ENCODE data around the gene GALP.

Gene GALP

DNA sequence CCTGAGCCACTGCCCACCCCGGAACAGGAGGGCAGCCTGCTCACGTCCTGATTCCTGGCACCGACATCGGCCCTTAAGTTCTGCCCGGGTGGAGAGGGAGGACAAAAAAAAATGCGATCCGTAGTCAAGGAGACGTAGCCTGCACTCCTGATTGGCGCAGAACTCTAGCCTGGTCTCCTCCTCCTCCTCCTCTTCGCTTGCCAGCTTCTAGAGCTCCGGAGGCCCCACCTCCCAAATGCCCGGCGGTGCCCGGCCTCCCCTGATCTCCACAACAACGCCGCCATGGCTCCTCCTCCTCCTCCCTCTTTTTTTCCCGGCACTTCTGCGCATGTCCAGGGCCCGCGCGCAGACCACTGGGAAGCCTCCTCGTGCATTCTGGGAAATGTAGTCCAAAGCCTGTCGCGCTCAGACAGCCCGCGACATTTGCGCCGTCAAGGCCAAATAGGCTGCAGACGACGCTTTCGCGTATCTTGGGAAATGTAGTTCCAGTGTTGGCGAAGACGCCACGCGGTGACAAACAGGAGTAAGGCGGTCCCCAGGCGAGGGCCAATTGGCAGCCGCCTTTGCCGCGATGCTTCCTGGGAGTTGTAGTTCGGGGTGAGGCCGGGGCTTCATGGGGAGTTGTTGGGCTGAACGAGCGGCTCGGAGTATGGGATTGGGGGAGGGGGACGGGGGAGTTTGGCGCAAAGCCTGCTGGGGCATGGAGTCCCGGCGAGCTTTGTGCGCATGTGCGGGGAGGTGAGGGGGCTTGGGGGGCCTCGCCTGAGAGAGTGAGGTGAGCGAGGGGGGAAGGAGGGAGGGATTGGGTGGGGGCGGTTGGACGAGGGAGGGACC is 35.0 kb upstream of the GALP start, which contains the start of gene ZNF444 (continued):
- TF ChIP-seq YY1 (tag by site-specific recombination; IDR thresholded peaks at IDR 0.05) (peak; percentile 61), ZNF121 (tag by site-specific recombination; IDR thresholded peaks at IDR 0.05) (no peak), ZNF658 (tag by site-specific recombination; IDR thresholded peaks at IDR 0.05) (no peak), KLF7 (tag by site-specific recombination; IDR thresholded peaks at IDR 0.05; ENCODE audit: borderline replicate concordance) (no peak; the same call in 1 of the 2 replicates), SCRT2 (tag by site-specific recombination; IDR thresholded peaks at IDR 0.05) (no peak), ZNF747 (tag by site-specific recombination; IDR thresholded peaks at IDR 0.05) (no peak), ZNF768 (tag by site-specific recombination; IDR thresholded peaks at IDR 0.05) (no peak), ZBTB8A (tag by site-specific recombination; IDR thresholded peaks at IDR 0.05) (peak; percentile 57), ZNF600 (tag by site-specific recombination; IDR thresholded peaks at IDR 0.05) (no peak)
- TF ChIP-seq, protein P1, sequence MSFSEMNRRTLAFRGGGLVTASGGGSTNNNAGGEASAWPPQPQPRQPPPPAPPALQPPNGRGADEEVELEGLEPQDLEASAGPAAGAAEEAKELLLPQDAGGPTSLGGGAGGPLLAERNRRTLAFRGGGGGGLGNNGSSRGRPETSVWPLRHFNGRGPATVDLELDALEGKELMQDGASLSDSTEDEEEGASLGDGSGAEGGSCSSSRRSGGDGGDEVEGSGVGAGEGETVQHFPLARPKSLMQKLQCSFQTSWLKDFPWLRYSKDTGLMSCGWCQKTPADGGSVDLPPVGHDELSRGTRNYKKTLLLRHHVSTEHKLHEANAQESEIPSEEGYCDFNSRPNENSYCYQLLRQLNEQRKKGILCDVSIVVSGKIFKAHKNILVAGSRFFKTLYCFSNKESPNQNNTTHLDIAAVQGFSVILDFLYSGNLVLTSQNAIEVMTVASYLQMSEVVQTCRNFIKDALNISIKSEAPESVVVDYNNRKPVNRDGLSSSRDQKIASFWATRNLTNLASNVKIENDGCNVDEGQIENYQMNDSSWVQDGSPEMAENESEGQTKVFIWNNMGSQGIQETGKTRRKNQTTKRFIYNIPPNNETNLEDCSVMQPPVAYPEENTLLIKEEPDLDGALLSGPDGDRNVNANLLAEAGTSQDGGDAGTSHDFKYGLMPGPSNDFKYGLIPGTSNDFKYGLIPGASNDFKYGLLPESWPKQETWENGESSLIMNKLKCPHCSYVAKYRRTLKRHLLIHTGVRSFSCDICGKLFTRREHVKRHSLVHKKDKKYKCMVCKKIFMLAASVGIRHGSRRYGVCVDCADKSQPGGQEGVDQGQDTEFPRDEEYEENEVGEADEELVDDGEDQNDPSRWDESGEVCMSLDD (tag by site-specific recombination; IDR thresholded peaks at IDR 0.05), result peak; percentile 72; the same call in 1 of the 2 replicates
- TF ChIP-seq, protein P2, sequence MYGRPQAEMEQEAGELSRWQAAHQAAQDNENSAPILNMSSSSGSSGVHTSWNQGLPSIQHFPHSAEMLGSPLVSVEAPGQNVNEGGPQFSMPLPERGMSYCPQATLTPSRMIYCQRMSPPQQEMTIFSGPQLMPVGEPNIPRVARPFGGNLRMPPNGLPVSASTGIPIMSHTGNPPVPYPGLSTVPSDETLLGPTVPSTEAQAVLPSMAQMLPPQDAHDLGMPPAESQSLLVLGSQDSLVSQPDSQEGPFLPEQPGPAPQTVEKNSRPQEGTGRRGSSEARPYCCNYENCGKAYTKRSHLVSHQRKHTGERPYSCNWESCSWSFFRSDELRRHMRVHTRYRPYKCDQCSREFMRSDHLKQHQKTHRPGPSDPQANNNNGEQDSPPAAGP (tag by site-specific recombination; IDR thresholded peaks at IDR 0.05), result no peak

DNA sequence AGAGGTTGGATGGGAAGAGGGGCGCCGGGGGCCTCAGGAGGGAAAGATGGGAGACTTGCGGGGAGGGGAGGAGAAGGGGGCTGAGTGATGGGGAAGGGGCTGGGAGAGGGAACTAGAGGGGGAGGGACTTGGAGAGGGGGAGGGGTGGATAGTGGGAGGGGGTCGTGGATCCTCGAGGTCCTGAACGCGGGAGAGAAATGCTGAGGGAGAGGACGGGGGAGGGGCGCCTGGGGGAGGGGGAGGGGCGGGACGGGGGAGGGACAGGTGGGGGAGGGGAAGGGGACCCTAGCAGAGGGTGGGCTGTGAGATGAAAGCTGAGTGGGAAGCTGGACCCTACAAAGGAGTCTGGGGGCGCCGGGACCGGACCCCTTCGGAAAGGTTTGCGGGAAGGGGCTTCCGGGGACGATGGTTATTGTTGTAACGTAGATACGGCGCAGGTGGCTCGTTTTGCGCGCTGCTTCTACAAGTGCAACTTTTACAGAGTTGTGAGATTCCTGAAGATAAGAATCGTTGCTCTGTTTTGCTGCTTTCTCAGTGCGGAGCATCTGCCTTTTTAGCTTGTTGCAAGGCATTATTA is 34.3 kb upstream of the GALP start:
- ChIA-PET POLR2A (interaction anchor here (0.6 to 1.9 kb wide), 8 partner anchors 19 to 519 kb away, joined by 3 to 26 read pairs (median 4); partner anchors contain the start of genes U2AF2 and ZNF787), CTCF (interaction anchor here (0.6 to 2.4 kb wide), 4 partner anchors 14 to 65 kb away, joined by 3 to 8 read pairs (median 5); no protein-coding TSS in a partner anchor)
- H3K9me3 ChIP-seq (ENCODE audit: control insufficient read depth, insufficient read depth, low read depth, low read length), result no peaks in the 10 kb centered on the region
- peak overlapping the region; percentile 81 for H3K4me3 ChIP-seq (ENCODE audit: low read depth, low read length)
- peaks cover 12% of the 10 kb centered on the region for H3K4me1 ChIP-seq (ENCODE audit: control insufficient read depth, insufficient read depth, low read length)
- no peak for TF ChIP-seq SALL2 (tag by site-specific recombination; IDR thresholded peaks at IDR 0.05; ENCODE audit: borderline replicate concordance)
- TF ChIP-seq GFI1B (tag by site-specific recombination; IDR thresholded peaks at IDR 0.05), result no peak
- TF ChIP-seq ZNF132 (tag by site-specific recombination; IDR thresholded peaks at IDR 0.05; ENCODE audit: borderline replicate concordance), result no peak
- TF ChIP-seq ZNF558 (tag by site-specific recombination; IDR thresholded peaks at IDR 0.05), result 0 out of 2 replicates have a peak, but pooled peaks have one; percentile 18
- TF ChIP-seq REPIN1 (tag by site-specific recombination; IDR thresholded peaks at IDR 0.05; ENCODE audit: low read depth), result no peak
- H3K27ac ChIP-seq (ENCODE audit: extremely low read depth, low read depth, low read length), result peak overlapping the region; percentile 53; the same call in 1 of the 2 replicates
- peaks cover 3 to 16% of the 10 kb centered on the region in 2 experiments; a peak in 2 of 3 replicates for H3K36me3 ChIP-seq (ENCODE audit: control insufficient read depth in 2 of 2, insufficient read depth in 1 of 2, low read length in 2 of 2)

DNA sequence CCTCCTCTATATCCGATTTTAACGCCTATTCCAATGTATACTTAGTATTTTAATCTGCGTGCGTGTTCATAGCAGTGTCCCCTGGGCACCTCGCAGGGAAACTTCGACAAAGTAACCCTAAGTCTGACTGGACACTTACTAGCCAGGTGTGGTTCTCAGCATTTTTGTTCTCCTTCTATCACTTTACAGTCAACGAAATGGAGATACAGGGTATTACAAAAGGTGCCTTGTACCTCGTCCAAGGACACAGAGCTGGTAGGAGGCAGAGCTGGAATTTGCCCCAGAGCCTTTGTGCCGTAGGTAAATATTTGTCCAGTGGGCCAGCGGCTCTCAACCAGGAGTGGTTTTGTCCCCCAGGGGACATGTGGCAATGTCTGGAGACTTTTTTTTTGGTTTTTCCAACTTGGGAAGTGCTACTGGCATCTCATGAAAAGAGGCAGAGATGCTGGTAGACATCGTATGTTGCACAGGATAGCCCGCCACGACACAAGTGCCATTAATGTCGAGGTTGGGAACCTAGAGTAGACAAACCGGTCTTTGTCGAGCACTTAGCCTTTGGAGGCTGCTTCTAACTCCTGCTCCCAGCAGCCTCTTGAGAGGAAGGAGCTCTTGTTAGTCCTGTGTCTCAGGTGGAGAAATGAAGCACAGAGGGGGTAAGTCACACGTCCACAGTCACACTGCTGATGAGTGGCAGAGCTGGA is 33.6 kb upstream of the GALP start:
- CTCF ChIA-PET, result interaction anchor here (1.2 to 2.4 kb wide), 3 partner anchors 13 to 66 kb away, joined by 4 to 8 read pairs (median 6); no protein-coding TSS in a partner anchor
- peaks cover 4 to 22% of the 10 kb centered on the region in 2 experiments; a peak in 2 of 3 replicates for H3K36me3 ChIP-seq (ENCODE audit: control insufficient read depth in 2 of 2, insufficient read depth in 1 of 2, low read length in 2 of 2)
- POLR2A ChIA-PET, result interaction anchor here (0.6 to 1.9 kb wide), 3 partner anchors 21 to 1116 kb away, joined by 3 to 26 read pairs (median 4); partner anchors contain the start of gene ZNF787
- H3K9me3 ChIP-seq (ENCODE audit: control insufficient read depth, insufficient read depth, low read depth, low read length), result no peaks in the 10 kb centered on the region
- H3K4me1 ChIP-seq (ENCODE audit: control insufficient read depth, insufficient read depth, low read length), result peaks cover 12% of the 10 kb centered on the region
- peak overlapping the region; percentile 53; the same call in 1 of the 2 replicates for H3K27ac ChIP-seq (ENCODE audit: extremely low read depth, low read depth, low read length)
- H3K4me3 ChIP-seq (ENCODE audit: low read depth, low read length), result peak overlapping the region; percentile 81
- no peak for TF ChIP-seq MYNN (tag by site-specific recombination; IDR thresholded peaks at IDR 0.05; ENCODE audit: borderline replicate concordance)
- no peak for TF ChIP-seq ZNF248 (tag by site-specific recombination; IDR thresholded peaks at IDR 0.05)
- no peak for TF ChIP-seq ZNF701 (tag by site-specific recombination; IDR thresholded peaks at IDR 0.05)
- TF ChIP-seq, protein P3, sequence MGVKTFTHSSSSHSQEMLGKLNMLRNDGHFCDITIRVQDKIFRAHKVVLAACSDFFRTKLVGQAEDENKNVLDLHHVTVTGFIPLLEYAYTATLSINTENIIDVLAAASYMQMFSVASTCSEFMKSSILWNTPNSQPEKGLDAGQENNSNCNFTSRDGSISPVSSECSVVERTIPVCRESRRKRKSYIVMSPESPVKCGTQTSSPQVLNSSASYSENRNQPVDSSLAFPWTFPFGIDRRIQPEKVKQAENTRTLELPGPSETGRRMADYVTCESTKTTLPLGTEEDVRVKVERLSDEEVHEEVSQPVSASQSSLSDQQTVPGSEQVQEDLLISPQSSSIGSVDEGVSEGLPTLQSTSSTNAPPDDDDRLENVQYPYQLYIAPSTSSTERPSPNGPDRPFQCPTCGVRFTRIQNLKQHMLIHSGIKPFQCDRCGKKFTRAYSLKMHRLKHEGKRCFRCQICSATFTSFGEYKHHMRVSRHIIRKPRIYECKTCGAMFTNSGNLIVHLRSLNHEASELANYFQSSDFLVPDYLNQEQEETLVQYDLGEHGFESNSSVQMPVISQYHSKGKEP (tag by site-specific recombination; IDR thresholded peaks at IDR 0.05), result no peak
- TF ChIP-seq ZNF366 (tag by site-specific recombination; conservative IDR thresholded peaks at IDR 0.05), result no peak
- TF ChIP-seq ZNF132 (tag by site-specific recombination; IDR thresholded peaks at IDR 0.05; ENCODE audit: borderline replicate concordance), result no peak
- no peak for TF ChIP-seq ZBTB48 (tag by site-specific recombination; IDR thresholded peaks at IDR 0.05)
- TF ChIP-seq ZNF169 (tag by site-specific recombination; IDR thresholded peaks at IDR 0.05), result no peak
- TF ChIP-seq ZNF394 (tag by site-specific recombination; IDR thresholded peaks at IDR 0.05; ENCODE audit: borderline replicate concordance), result no peak

Data from HEK293 (cell line).